IMR-90 (cell line): Measurements from ENCODE around the gene AMOTL1. TPM values are rescaled to one million over a fixed set of nuclear protein-coding genes. Genes with fewer than 3 reads are reported as not detected.

Experiments used
- ATAC-seq: fragments of 200-7000 bp; cut with Tn5 transposase; 2 replicates; pipeline ENCODE4 v1.9.1; 2020; ENCODE audit warnings: low read depth, mild to moderate bottlenecking, moderate library complexity
- BruUV-seq: library from RNA; stranded (reverse); fragments of 400-500 nt; replicated peaks from 2 replicates; lab custom pipeline; 2021; lab: Mats Ljungman, UMichigan
- CTCF ChIA-PET: fragments of 300-600 bp; formaldehyde crosslinking; extraction: SDS; loops from one replicate; lab custom pipeline; 2021; ENCODE audit warnings: antibody characterized with exemption; lab: Yijun Ruan, JAX
- POLR2A ChIA-PET: fragments of 300-600 bp; sonication (Branson Sonifier 250); formaldehyde crosslinking; loops from one replicate; lab custom pipeline; 2022; ENCODE audit warnings: antibody characterized with exemption; ENCODE audit not compliant: unreplicated experiment; lab: Charles Lee
- DNase-seq: peaks from one replicate; pipeline ENCODE4 v3.0.0; 2013
- H2AFZ ChIP-seq: replicated peaks from 2 replicates; pipeline ENCODE3; 2013; ENCODE audit warnings: low read length, mild to moderate bottlenecking; ENCODE audit not compliant: poor library complexity
- H2AK5ac ChIP-seq: 2 replicates; pipeline ENCODE4 v1.6.1; 2013; ENCODE audit warnings: low read depth, low read length, inconsistent platforms
- H2AK9ac ChIP-seq: replicated peaks from 2 replicates; pipeline ENCODE3; 2013; ENCODE audit warnings: mild to moderate bottlenecking, low read depth, low read length, moderate library complexity; ENCODE audit not compliant: poor library complexity
- H2BK120ac ChIP-seq: 2 replicates; pipeline ENCODE4 v1.6.1; 2013; ENCODE audit warnings: low read depth, low read length, inconsistent platforms
- H2BK15ac ChIP-seq: 3 replicates; pipeline ENCODE4 v1.6.1; 2013; ENCODE audit warnings: low read depth, low read length, inconsistent platforms
- H2BK20ac ChIP-seq: 2 replicates; pipeline ENCODE4 v1.6.1; 2013; ENCODE audit warnings: low read depth, mild to moderate bottlenecking, inconsistent platforms, low read length, moderate library complexity
- H2BK5ac ChIP-seq: 2 replicates; pipeline ENCODE4 v1.6.1; 2013; ENCODE audit warnings: mild to moderate bottlenecking, low read depth, low read length, inconsistent platforms; ENCODE audit not compliant: poor library complexity, severe bottlenecking
- H3K14ac ChIP-seq: replicated peaks from 2 replicates; pipeline ENCODE4 v1.6.1; 2013; ENCODE audit warnings: low read depth, low read length, inconsistent platforms
- H3K18ac ChIP-seq: 2 replicates; pipeline ENCODE4 v1.6.1; 2013; ENCODE audit warnings: low read depth, low read length, control low read depth
- H3K23ac ChIP-seq: 2 replicates; pipeline ENCODE4 v1.6.1; 2013; ENCODE audit warnings: low read depth, low read length, inconsistent platforms
- H3K27ac ChIP-seq: 2 replicates; pipeline ENCODE4 v1.5.1; 2013; ENCODE audit warnings: mild to moderate bottlenecking, control low read depth, low read length; ENCODE audit not compliant: insufficient read depth
- H3K27me3 ChIP-seq: 2 replicates; pipeline ENCODE4 v1.6.1; 2013; ENCODE audit warnings: low read length; ENCODE audit not compliant: control insufficient read depth, insufficient read depth
- H3K36me3 ChIP-seq: 2 replicates; pipeline ENCODE4 v1.6.1; 2013; ENCODE audit warnings: low read length, mixed read lengths; ENCODE audit not compliant: control insufficient read depth, insufficient read depth
- H3K4ac ChIP-seq: 2 replicates; pipeline ENCODE4 v1.6.1; 2013; ENCODE audit warnings: low read depth, low read length, inconsistent platforms
- H3K4me1 ChIP-seq: 2 replicates; pipeline ENCODE4 v1.6.1; 2013; ENCODE audit warnings: low read length, mixed read lengths; ENCODE audit not compliant: control insufficient read depth, insufficient read depth
- H3K4me2 ChIP-seq: 2 replicates; pipeline ENCODE4 v1.6.1; 2013; ENCODE audit warnings: low read depth, mild to moderate bottlenecking, control low read depth, low read length, moderate library complexity
- H3K4me3 ChIP-seq: 2 replicates; pipeline ENCODE4 v1.5.1; 2013; ENCODE audit warnings: low read depth, mild to moderate bottlenecking, control low read depth, low read length, moderate library complexity; ENCODE audit not compliant: insufficient read depth
- H3K56ac ChIP-seq: 2 replicates; pipeline ENCODE4 v1.6.1; 2013; ENCODE audit warnings: low read length, inconsistent platforms; ENCODE audit not compliant: insufficient read depth; ENCODE audit errors: extremely low read depth
- H3K79me1 ChIP-seq, 2 experiments: 2 replicates each; pipeline ENCODE4 v1.6.1; 2013; ENCODE audit warnings: low read length in 2 of 2, inconsistent platforms in 1 of 2, low read depth in 1 of 2
- H3K9ac ChIP-seq: 2 replicates; pipeline ENCODE4 v1.6.1; 2013; ENCODE audit warnings: low read depth, low read length, control low read depth
- H3K9me1 ChIP-seq: 2 replicates; pipeline ENCODE4 v1.6.1; 2013; ENCODE audit warnings: low read length, inconsistent platforms; ENCODE audit not compliant: insufficient read depth
- H3K9me3 ChIP-seq: 2 replicates; pipeline ENCODE4 v1.6.1; 2013; ENCODE audit warnings: low read length; ENCODE audit not compliant: control insufficient read depth, insufficient read depth
- H4K20me1 ChIP-seq: 2 replicates; pipeline ENCODE4 v1.6.1; 2013; ENCODE audit warnings: low read length, inconsistent platforms; ENCODE audit not compliant: insufficient read depth
- H4K5ac ChIP-seq: 2 replicates; pipeline ENCODE4 v1.6.1; 2013; ENCODE audit warnings: mild to moderate bottlenecking, low read depth, low read length, control low read depth
- H4K8ac ChIP-seq, 2 experiments: 2 replicates each; pipeline ENCODE4 v1.6.1; 2013; ENCODE audit warnings: low read depth in 2 of 2, low read length in 2 of 2, control low read depth in 1 of 2, inconsistent platforms in 1 of 2
- H4K91ac ChIP-seq: 2 replicates; pipeline ENCODE4 v1.6.1; 2013; ENCODE audit warnings: low read depth, low read length, inconsistent platforms; ENCODE audit not compliant: insufficient read depth
- CEBPB ChIP-seq: IDR thresholded peaks from 2 replicates; pipeline ENCODE4 v1.6.1; 2012; ENCODE audit warnings: low read depth, low read length, improper control_type of control experiment
- MAFK ChIP-seq: IDR thresholded peaks from 2 replicates; pipeline ENCODE4 v1.6.1; 2012; ENCODE audit warnings: low read depth, low read length, improper control_type of control experiment
- RAD21 ChIP-seq: IDR thresholded peaks from 2 replicates; pipeline ENCODE4 v1.6.1; 2012; ENCODE audit warnings: low read length, improper control_type of control experiment
- USF2 ChIP-seq: fragments of 150-350 bp; IDR thresholded peaks from 2 replicates; pipeline ENCODE4 v1.6.1; 2017; ENCODE audit warnings: mild to moderate bottlenecking, antibody characterized with exemption, low read length, low read depth
- WGBS, 2 experiments: methylation state at CpG; one replicate each; pipeline versions ENCODE4 v1.1.5 to v1.1.7; 2013; ENCODE audit warnings: missing lambda C conversion rate in 2 of 2; ENCODE audit not compliant: insufficient read length in 1 of 2; ENCODE audit errors: extremely low coverage in 2 of 2; 5-methylcytosine and 5-hydroxymethylcytosine counted together
- dilution Hi-C: fragments of 300-500 bp; cut with HindIII; formaldehyde crosslinking; loops from one replicate; pipeline ENCODE4 v1.14.3; 2018; ENCODE audit warnings: low sequenced_read_pairs; ENCODE audit not compliant: unreplicated experiment
- in situ Hi-C: fragments of 300-500 bp; cut with MboI; formaldehyde crosslinking; loops from 3 replicates; pipeline ENCODE4 v1.14.3; 2019; ENCODE audit warnings: low sequenced_read_pairs, inconsistent platforms, mixed read lengths
- intact Hi-C: fragments of 100-400 bp; cut with micrococcal nuclease; formaldehyde crosslinking; loops from 2 replicates; pipeline ENCODE4 v1.10.0; 2022
- polyA plus RNA-seq, 3 experiments: library from polyadenylated mRNA; depleted of rRNA; stranded (reverse); fragments of >200 nt; gene quantifications; 2 replicates each; pipeline ENCODE4 v1.2.3, GENCODE V29; 2012; ENCODE audit warnings: low replicate concordance in 1 of 3
- total RNA-seq: library from RNA; depleted of rRNA; stranded (reverse); fragments of >200 nt; gene quantifications from 2 replicates; pipeline ENCODE4 v1.2.3, GENCODE V29; 2012

Gene AMOTL1
- total and polyA plus RNA-seq, 2 of the 4 experiments (the other 2 are of a cell fraction) = 18.6 to 49.5 TPM

GRCh38 chr11:94853836-94854235, 85.7 kb downstream of the AMOTL1 start:
- peaks cover 26 to 46% of the 10 kb centered on the region in 2 experiments for H3K79me1 ChIP-seq
- H3K4me3 ChIP-seq = no peak overlapping the region
- H4K5ac ChIP-seq = no peak overlapping the region
- intact Hi-C loops (no loop called here), in situ Hi-C loops (no loop called here), dilution Hi-C loops (no loop called here)
- no peak overlapping the region for H4K91ac ChIP-seq
- H2BK5ac ChIP-seq = no peak overlapping the region
- POLR2A ChIA-PET = no interaction called here
- H3K9me3 ChIP-seq = no peaks in the 10 kb centered on the region
- H2AFZ ChIP-seq = no peak overlapping the region
- CTCF ChIA-PET = no interaction called here
- H2BK15ac ChIP-seq = no peak overlapping the region
- no peak overlapping the region for H3K27ac ChIP-seq
- H4K20me1 ChIP-seq = no peaks in the 10 kb centered on the region
- peaks cover 62% of the 10 kb centered on the region for H3K36me3 ChIP-seq
- 100% methylated on average over 3 of the region's 5 CpGs; no CpG with 5 or more reads in 1 of the 2 experiments for WGBS, 2 experiments
- H3K4ac ChIP-seq = no peak overlapping the region
- peaks cover 16% of the 10 kb centered on the region for H3K9me1 ChIP-seq
- H3K14ac ChIP-seq = no peak overlapping the region
- no TSS peak for BruUV-seq
- DNase-seq (no peak), ATAC-seq (no peak)
- H3K56ac ChIP-seq = no peak overlapping the region
- peaks cover 2% of the 10 kb centered on the region; the same call in 1 of the 2 replicates for H3K4me1 ChIP-seq
- no peak overlapping the region for H2BK20ac ChIP-seq
- TF ChIP-seq MAFK (no peak), RAD21 (no peak), USF2 (no peak), CEBPB (no peak)
- no peak overlapping the region for H2BK120ac ChIP-seq
- no peak overlapping the region for H4K8ac ChIP-seq
- no peak overlapping the region for H3K4me2 ChIP-seq
- H3K9ac ChIP-seq = no peak overlapping the region
- no peak overlapping the region for H2AK5ac ChIP-seq
- H2AK9ac ChIP-seq = no peak overlapping the region
- H3K23ac ChIP-seq = no peak overlapping the region
- no peaks in the 10 kb centered on the region for H3K27me3 ChIP-seq
- H3K18ac ChIP-seq = no peak overlapping the region
